Measurements from ENCODE around the gene ARL13A.
"Not testable (repeated sequence)": the region's sequence is repeated elsewhere in the genome, so short reads cannot be mapped to it uniquely, and the experiment has no call there.

ARL13A gene

DNA sequence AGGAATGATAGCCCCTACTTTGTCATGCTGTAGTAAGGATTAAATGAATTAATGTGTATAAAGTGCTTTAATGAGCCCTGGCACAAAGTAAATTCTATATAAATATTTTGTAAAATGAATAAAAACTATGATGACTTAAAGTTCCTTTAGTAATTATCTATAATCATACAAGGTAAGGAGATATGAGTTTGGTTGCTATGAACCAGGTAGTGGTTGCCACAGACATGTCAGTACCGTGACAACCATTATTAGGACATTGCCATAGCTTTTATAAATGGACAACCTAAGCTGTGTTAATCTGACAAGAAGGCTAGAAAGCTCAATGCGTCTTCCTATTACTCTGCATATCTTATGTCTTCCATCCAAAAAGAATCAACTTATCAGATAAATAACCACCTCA lies at the start of gene ARL13A:
TSS of gene ARL13A (plus strand) at position 301 of the 400 bp plus-strand sequence. CDS start 3,982 bp downstream, outside the sequence.
- DNase-seq: no peak

DNA sequence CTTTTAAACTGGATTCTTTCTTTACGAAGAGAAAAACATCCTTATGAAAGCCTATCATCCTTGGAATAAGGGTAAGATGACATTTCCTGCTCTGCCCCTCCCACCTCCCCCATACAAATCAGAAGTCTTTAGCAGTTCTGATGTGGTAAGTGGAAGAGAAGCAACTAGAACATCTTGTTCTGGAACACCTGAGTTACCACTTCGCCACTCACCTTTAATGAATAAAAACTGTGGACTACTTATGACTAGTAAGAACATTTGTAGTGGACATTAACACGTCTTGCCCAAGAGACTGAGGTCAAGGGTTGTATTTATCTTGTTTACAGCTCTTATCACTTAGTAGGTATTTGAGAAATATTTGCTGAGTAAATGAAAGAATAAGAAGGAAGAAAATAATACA lies 45.1 kb upstream of the ARL13A start:
- no peak for DNase-seq

- DNase-seq: no peak
These were observed 43.1 kb upstream of the ARL13A start for GRCh38 chrX:100926453-100926852.

GRCh38 chrX:100928660-100929613 lies 40.6 kb upstream of the ARL13A start, which contains the start of gene XKRX:
XKRX (minus strand) TSS chrX:100928917; CDS start chrX:100928304, 613 bp downstream.
- peak; percentile 9 to 37 for DNase-seq

DNA sequence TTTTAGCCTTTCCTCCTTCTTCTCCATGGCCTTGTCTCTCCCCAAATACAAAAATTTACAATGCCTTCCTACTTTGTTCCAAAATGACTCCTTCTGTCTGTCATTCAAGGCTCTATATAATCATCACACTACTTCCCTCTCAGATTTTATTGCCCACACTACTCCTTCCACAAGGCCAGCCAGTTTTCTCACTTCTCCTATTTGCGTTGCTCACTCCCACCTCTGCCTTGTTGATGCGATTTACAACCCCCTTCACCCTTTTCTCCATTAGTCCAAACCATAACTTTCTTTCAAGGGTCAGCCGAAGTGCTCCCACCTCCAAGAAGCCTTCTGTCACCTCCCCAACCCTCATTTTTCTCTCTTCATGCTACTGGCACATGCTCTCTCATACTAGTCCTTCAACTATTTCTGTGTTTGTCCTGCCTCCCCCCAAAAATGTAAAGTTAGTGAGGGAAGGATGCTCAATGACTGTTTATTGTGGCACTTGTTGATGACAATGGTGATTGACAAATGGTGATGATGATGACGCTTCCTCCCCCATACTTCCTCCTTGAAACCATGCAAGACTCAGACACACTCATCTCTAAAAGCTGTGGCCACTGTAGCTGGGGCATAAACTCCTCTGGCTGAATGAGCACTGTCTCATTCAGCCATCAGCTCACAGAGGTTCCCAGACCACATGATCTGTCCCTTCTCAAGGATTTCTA lies 38.1 kb upstream of the ARL13A start:
- DNase-seq: no peak

DNA sequence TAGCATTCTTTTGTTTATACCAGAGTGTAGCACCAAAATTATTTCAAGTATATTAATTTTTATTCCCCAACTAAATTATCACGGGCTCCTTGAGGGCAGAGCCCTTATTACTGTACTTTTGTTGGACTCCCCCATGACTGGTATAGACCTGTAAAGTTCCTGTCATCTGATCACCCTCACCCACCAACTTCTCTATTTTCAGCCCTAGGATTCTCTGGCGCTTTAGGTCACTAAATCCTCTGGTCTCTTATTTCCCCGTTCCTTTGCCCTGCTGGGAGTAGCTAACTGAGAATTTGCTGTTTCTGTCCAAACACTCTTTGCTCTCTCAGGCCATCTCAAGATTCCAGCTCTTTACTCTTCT lies 37.6 kb upstream of the ARL13A start:
- no peak for DNase-seq

DNA sequence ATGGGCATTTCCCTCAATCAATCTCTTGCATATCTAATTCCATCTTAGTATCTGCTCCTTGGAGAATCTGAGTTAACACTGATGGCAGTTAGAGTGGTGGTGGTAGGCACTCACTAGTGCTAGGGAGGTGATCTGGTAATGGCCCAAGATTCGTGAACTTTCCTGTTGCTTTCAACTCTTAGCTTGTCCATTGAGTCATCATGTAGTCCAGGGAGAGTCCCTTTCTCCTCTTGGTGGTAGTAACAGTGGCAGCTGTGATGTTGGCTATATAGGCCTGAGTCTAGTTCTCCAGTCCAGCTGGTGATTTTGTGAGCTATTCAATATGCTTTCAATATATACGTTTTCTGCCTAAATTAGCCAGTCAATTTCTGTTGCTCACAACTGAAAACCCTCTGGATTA lies 33.7 kb upstream of the ARL13A start:
- DNase-seq: no peak

DNA sequence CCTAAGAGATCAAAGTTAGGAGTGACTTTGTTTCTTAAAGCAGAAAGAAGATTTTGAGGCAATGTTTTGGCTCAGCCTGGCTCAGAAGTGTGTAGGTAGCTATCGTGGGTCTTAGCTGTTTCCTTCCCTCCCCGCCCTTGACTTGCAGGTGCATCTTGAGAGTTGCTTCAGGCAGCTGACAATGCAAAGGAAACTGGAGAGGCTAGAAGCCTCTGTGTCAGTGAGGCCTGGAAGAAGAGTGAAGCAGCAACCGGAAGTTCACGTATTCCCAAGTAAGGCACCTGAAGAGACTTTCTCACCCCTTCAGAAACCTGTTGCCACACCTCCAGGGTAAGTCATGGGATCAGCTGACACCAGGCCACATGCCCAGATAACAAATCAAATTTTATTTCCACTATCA lies 30.2 kb upstream of the ARL13A start:
- DNase-seq: no peak

DNA sequence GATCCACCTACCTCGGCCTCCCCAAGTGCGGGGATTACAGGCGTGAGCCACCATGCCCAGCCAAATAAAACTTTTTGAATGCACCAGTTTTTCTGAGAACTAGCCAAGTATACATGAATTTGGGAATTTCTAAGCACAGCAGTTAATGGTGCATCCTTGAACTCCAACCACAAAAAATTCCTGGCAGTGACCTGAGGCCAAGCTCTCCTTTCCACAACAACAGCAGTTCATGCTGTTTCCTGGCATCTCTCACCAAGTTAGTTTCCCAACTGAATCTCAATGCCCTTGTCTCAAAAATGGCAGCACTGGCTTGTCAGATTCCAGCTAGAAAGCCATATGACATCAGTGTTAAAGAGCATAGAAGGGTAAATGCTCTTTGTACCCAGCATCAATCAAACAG lies 24.9 kb upstream of the ARL13A start:
- DNase-seq: no peak

DNA sequence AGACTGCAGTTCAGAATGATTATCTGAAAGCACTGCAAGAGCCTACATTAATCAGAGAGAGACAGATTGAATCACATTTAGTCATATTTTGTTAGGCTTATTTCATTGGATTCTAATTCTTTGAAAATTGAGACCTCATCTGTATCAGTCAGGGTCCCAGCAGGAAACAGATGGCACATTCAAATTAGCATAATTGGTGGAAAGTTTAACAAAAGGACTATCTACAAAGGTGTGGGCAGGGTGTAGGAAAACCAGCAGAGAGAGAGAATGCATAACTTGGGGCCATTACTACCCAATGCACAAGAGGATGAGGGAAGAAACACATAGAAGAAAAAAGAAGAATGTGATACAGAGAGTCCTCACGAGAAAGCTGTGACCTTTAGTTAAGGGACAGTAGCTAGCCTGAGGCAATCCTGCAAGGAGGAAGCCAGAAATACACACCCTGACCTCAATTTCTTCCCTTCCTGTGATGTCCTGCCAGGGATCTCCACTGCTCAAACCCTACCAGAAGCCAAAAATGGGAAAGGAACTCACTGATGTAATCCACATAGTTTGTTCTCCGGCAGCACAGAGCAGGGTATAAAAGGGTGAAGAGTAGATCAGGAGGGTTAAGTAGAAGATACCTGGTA lies 23.1 kb upstream of the ARL13A start:
- no peak for DNase-seq

GRCh38 chrX:100948557-100948956 lies 21.0 kb upstream of the ARL13A start:
- DNase-seq: no peak

GRCh38 chrX:100962811-100963210 lies 6.7 kb upstream of the ARL13A start:
- no peak for DNase-seq

GRCh38 chrX:100964362-100964761 lies 5.1 kb upstream of the ARL13A start:
- no peak for DNase-seq

DNA sequence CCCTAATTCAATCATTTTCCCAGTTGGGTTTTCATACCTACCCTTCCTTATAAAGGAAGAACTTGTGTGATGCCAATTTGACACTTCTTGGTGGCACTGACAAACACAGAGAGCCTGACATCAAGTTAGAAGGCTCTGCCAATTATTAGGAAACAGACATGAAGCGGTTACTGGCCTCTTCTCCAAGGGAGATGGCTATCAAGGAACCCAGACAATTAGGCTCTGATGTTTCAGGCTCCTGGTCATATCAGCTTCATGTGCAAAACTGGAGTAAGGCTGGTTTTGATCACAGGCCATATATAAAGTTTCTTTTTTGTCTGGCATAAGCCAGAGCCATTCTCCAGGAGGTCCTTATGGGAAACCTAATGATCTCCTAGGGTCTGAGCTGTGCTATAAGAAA lies 428 bp downstream of the ARL13A start:
- DNase-seq: no peak

GRCh38 chrX:100973411-100973810 lies 3.9 kb downstream of the ARL13A start:
- no peak for DNase-seq

DNA sequence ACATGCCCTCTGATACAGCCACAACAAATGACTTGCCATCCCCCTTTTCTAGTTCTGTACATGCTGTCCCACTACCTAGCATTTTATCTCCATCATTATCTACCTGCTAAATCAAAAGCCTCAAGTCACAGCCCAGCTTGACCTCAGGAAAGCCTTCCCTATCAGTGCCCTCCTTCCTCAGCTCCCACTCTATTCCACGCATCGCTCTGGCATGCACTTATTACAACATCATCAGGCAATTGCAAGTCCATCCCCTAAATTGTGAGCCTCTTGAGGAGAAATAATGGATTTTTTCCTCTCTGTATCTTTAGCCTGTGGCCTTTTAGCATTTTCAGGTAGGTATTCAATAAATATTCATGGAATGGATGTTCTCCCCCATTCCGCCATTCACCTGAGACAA lies 5.7 kb downstream of the ARL13A start:
- no peak for DNase-seq

DNA sequence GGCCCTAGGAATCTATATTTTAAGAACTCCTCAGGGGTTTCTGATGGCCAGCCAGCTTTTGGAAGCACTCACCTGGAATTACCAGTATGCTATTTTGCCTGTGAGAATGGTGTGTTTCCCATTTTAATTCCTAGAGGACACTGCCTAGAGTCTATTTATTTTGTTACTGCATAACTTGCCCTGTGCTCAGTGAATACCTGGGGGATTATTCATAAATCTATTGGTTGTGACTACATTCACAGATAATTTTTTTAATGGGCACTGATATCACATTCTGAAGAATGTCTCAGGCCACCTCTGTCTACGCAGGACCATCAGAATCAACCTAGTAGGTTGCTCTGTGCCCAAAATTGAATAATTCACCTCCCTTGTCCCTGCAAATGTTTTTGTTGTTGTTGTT lies 6.7 kb downstream of the ARL13A start:
- no peak for DNase-seq

DNA sequence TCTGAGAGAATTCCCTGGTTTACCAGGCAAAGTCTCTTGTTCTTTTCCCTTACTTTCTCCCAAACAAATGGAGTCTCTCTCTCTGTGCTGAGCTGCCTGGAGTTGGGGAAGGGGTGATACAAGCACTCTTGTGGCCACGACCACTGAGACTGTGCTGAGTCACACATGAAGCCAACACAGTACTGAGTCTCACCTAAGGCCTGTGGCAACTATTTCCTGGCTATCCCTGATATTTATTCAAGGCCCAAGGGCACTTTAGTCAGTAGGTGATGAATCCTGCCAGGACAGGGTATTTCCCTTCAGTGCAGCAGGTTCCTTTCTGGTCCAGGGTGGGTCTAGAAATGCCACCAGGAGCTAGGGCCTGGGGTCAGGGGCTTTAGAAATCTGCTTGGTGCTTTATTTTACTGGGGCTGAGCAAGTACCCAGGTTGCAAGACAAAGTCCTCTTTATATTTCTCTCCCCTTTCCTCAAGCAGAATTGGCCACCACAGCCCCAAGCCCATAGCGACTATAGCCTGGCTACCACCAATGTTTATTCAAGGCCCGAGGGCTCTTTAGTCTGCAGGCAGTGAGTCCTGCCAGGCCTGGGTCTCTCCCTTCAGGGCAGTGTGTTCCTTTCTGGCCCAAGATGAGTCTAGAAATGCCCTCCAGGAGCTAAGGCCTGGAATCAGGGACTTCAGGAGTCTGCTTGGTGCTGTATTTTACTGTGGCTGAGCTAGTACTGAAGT lies 10.5 kb downstream of the ARL13A start:
- no peak for DNase-seq

DNA sequence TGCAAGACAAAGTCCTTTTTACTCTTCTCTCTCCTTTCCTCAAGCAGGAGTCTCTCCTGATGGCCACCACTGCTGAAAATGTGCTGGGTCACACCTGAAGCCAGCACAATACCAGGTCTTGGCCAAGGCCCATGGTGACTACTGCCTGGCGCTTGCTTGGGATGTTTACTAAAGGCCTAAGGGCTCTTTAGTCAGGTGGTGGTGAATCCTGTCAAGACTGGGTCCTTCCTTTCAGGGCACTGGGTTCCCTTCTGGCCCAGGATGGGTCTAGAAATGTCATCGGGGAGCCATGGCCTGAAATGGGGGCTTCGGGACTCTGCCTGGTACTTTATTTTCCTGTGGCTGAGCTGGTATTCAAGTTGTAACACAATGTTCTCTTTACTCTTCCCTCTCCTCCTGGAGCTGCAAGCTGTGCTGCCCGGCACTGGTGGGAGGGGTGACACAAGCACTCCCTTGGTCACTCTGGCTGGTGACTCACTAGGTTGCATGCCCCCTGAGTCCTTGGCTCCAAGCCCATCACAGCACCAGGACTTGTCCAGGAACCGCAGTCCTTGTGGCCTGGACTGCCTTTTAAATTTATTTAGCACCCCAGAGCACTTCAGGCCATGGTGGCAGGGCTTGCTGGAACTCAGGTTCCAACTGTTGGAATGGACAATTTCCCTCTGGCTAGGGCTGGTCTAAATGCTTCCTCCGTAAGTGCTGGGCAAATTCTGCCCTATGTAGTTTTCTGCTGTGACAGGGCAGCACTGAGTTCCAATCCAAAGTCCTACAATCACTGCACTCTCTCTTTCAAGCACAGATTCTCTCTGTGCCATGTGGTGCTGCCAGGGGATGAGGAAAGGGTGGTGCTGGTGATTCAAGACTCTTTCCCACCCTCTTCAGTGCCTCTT lies 11.3 kb downstream of the ARL13A start:
- DNase-seq: no peak

DNA sequence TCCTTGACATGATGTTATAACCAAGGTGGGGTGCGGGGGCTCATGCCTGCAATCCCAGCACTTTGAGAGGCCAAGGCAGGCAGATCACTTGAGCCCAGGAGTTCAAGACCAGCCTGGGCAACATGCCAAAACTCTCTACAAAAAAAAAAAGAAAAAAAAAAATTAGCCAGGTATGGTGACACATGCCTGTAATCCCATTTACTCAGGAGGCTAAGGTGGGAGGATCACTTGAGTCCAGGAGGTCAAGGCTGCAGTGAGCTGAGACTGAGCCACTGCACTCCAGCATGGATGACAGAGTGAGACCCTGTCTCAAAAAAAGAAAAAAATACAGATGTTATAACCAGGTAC lies 12.0 kb downstream of the ARL13A start:
- DNase-seq: not testable (repeated sequence)

DNA sequence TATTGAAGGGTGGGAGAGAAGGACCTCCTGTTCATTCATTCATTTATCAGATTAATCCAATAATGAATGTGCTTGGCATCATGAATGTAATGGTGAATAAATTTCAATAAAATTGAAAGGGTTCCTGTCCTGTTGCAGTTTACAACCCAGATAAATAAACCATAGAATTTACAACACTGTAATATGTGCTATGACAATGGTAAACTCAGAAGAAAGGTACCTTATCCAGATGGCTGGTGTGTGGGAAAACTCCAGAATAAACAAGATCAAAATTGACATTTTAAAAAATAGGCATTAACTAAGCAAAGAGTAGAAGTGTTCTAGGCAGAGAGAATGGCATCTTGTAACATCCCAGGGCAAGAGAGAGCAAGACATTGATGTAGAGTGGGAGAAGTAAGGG lies 15.3 kb downstream of the ARL13A start:
- no peak for DNase-seq

DNA sequence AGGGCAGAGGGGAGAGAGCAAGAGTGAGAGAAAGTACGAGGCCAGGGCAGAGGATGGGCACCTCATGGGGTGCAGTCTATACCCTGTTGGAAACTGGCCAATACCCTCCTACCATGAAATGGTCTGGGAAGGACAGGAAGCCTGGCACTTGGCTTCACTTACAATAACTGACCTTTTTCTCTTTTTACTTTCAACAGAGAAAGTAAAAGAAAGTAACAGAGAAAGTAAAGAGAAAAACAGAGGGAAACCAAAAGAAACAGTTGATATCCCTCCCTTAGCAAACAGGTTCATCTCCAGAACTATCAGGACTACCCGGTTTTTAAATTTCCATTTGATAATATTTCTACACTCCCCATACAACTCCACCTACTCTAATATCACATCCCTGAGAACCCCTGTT lies 20.6 kb downstream of the ARL13A start:
- DNase-seq: no peak

Measured in CD4-positive, alpha-beta T cell treated with Interferon alpha-2 for 1 hour (primary cell).